Neural cell (in vitro differentiated cells): ENCODE data around the gene AP5Z1.

Experiments
- CTCF ChIP-seq: fragments of 450-650 bp; IDR thresholded peaks from 2 replicates; pipeline ENCODE4 v1.5.1; 2014; ENCODE audit warnings: antibody characterized with exemption, mild to moderate bottlenecking, moderate library complexity; ENCODE audit not compliant: poor library complexity, severe bottlenecking
- EP300 ChIP-seq: fragments of 450-650 bp; conservative IDR thresholded peaks from 2 replicates; pipeline ENCODE4 v1.6.1; 2014; ENCODE audit warnings: antibody characterized with exemption, mild to moderate bottlenecking, moderate library complexity; ENCODE audit not compliant: poor library complexity, severe bottlenecking

DNA sequence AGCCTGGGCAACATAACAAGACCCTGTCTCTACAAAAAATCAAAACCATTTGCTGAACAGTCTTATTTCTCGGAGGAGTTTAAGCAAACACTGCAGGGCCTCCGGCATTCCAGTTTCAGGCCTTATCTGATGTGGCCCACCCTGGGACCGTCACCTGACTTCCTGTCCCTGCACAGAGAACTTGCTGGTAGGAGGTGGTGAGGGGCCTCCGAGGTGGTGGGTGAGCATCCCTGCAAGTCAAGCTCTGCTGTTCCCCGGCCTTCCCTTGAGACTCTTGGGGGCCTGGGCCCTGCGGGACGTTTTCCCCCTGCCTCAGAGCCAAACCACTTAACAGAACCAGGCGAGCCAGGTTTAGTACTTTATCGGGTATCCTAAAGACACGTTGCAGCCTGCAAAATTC is 44.5 kb upstream of the AP5Z1 start:
- TF ChIP-seq EP300 (no peak), CTCF (no peak)
